Body of pancreas (tissue), 4 donors: ENCODE data around the gene NCAPD3. TPM values are rescaled to one million over a fixed set of nuclear protein-coding genes. Genes with fewer than 3 reads are reported as not detected.
"Not testable (repeated sequence)": the region's sequence is repeated elsewhere in the genome, so short reads cannot be mapped to it uniquely, and the experiment has no call there.

ENCODE experiments used
- ATAC-seq: fragments of 150-250 bp; one replicate; pipeline ENCODE4 v1.9.1; 2016
- DNase-seq, 4 donors: peaks; one replicate each; pipeline ENCODE4 v3.0.0-alpha.2; 2019
- H3K27ac ChIP-seq, 4 donors: fragments of 200-600 bp; sonication (generic); 1 replicate in 3 of 4; 2 replicates in 1 of 4; pipeline versions ENCODE4 v1.5.1 to v1.6.1; 2016 to 2019; ENCODE audit warnings: mild to moderate bottlenecking in 1 of 4, mixed read lengths in 1 of 4, moderate library complexity in 1 of 4
- H3K27me3 ChIP-seq, 2 donors: fragments of 200-600 bp; sonication (generic); one replicate each; pipeline ENCODE4 v1.6.0; 2016; ENCODE audit warnings: mild to moderate bottlenecking in 1 of 2
- H3K36me3 ChIP-seq, 2 donors: fragments of 200-600 bp; sonication (generic); replicated peaks in 1 of 2; 2 replicates each; pipeline ENCODE4 v1.5.1; 2016; ENCODE audit warnings: low read depth in 2 of 2; ENCODE audit not compliant: insufficient read depth in 1 of 2
- H3K4me1 ChIP-seq: fragments of 200-600 bp; sonication (generic); one replicate; pipeline ENCODE4 v1.6.0; 2016
- H3K4me3 ChIP-seq, 2 donors: fragments of 200-600 bp; sonication (generic); 1 replicate in 1 of 2; 2 replicates in 1 of 2; pipeline ENCODE4 v1.5.1; 2016 to 2019
- H3K9me3 ChIP-seq, 3 donors: fragments of 200-600 bp; sonication (generic); 1 replicate in 2 of 3; 2 replicates in 1 of 3; pipeline ENCODE4 v1.5.1; 2016
- POLR2A ChIP-seq, 3 donors: fragments of 450-650 bp; IDR thresholded peaks; one replicate each; pipeline ENCODE4 v1.6.1; 2016; ENCODE audit warnings: antibody characterized with exemption in 3 of 3, mild to moderate bottlenecking in 2 of 3
- WGBS, 2 donors: methylation state at CpG; one replicate each; pipeline ENCODE4 v1.1.5; 2017; 5-methylcytosine and 5-hydroxymethylcytosine counted together
- intact Hi-C: fragments of 100-400 bp; cut with DNase I; formaldehyde crosslinking; loops from one replicate; pipeline ENCODE4 v1.15.1; 2023
- total RNA-seq, 2 donors: library from RNA; depleted of rRNA; stranded (reverse); fragments of >200 nt; gene quantifications; one replicate each; pipeline ENCODE4 v1.1.0, GENCODE V29; 2016
- TF ChIP-seq, protein P1 (sequence below), 7 experiments: fragments of 450-650 bp in 4 of 7; fragments of 200-600 bp in 3 of 7; sonication (generic) in 3 of 7; IDR thresholded peaks; one replicate each; pipeline ENCODE4 v1.5.1; 2016 to 2019; ENCODE audit warnings: antibody characterized with exemption in 7 of 7

The NCAPD3 gene
- total RNA-seq, 2 donors from 2014 or later = 4.7 to 10.9 TPM

DNA sequence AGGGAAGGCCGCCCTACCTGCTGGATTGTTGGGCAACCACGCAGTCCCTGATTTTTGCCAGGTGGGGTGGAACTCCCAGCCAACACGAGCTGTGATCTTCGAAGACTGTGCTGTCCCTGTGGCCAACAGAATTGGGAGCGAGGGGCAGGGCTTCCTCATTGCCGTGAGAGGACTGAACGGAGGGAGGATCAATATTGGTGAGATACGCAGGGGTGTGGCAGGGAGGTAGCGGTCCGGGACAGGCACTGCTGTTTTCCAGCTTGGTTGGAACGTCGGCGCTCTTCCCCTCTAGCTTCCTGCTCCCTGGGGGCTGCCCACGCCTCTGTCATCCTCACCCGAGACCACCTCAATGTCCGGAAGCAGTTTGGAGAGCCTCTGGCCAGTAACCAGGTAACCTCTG, 37.2 kb upstream of the NCAPD3 start:
- whole genome bisulfite sequencing, 2 donors = 86 to 95% methylated on average over 16 of the region's 16 CpGs
- H3K4me3 ChIP-seq = no peak overlapping the region
- intact Hi-C loops = no loop called here
- peaks cover 0 to 13% of the 10 kb centered on the region in 2 donors for H3K36me3 ChIP-seq
- H3K27me3 ChIP-seq = no peaks in the 10 kb centered on the region
- no peaks in the 10 kb centered on the region for H3K4me1 ChIP-seq
- DNase-seq = no peak
- H3K27ac ChIP-seq = no peak overlapping the region
- ATAC-seq = no peak
- TF ChIP-seq, protein P1, sequence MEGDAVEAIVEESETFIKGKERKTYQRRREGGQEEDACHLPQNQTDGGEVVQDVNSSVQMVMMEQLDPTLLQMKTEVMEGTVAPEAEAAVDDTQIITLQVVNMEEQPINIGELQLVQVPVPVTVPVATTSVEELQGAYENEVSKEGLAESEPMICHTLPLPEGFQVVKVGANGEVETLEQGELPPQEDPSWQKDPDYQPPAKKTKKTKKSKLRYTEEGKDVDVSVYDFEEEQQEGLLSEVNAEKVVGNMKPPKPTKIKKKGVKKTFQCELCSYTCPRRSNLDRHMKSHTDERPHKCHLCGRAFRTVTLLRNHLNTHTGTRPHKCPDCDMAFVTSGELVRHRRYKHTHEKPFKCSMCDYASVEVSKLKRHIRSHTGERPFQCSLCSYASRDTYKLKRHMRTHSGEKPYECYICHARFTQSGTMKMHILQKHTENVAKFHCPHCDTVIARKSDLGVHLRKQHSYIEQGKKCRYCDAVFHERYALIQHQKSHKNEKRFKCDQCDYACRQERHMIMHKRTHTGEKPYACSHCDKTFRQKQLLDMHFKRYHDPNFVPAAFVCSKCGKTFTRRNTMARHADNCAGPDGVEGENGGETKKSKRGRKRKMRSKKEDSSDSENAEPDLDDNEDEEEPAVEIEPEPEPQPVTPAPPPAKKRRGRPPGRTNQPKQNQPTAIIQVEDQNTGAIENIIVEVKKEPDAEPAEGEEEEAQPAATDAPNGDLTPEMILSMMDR (IDR thresholded peaks at IDR 0.05) = no peak
- no peaks in the 10 kb centered on the region for H3K9me3 ChIP-seq

GRCh38 chr11:134260503-134260902, 36.7 kb upstream of the NCAPD3 start:
- ATAC-seq = no peak
- DNase-seq = no peak
- Histone ChIP-seq H3K4me3 (no peak overlapping the region), H3K36me3 (peaks cover 0 to 13% of the 10 kb centered on the region in 2 donors), H3K4me1 (peaks cover 2% of the 10 kb centered on the region), H3K27me3 (no peaks in the 10 kb centered on the region), H3K27ac (no peak overlapping the region), H3K9me3 (no peaks in the 10 kb centered on the region)
- intact Hi-C loops = no loop called here
- no peak for TF ChIP-seq POLR2A (IDR thresholded peaks at IDR 0.05)
- TF ChIP-seq, protein P1 (IDR thresholded peaks at IDR 0.05) = no peak

DNA sequence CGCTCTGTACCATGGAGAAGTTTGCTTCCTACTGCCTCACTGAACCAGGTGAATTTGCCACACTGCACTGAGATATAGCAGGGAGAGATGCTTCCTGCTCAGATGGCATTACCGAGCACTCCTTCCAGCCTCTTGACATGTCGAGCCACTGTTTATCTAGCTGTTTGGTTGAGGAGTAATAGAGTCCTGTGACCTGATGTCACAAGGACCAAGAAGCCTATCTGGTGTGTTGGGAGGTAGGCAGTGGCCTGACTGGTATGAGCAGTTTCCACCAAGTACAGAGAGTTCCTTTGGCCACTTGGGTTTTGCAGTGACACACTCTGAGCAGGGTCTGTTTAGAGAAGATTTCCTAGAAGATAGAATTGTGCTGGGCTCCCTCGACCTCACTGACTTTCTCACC, 34.8 kb upstream of the NCAPD3 start:
- intact Hi-C loops = no loop called here
- no peak for ATAC-seq
- Histone ChIP-seq H3K36me3 (peaks cover 0 to 12% of the 10 kb centered on the region in 2 donors), H3K9me3 (no peaks in the 10 kb centered on the region), H3K27me3 (no peaks in the 10 kb centered on the region), H3K4me3 (no peak overlapping the region), H3K27ac (no peak overlapping the region), H3K4me1 (peaks cover 14% of the 10 kb centered on the region)
- 75 to 85% methylated on average over 4 of the region's 4 CpGs for WGBS, 2 donors
- no peak for DNase-seq
- no peak for TF ChIP-seq POLR2A (IDR thresholded peaks at IDR 0.05)
- TF ChIP-seq, protein P1 (IDR thresholded peaks at IDR 0.05) = no peak

GRCh38 chr11:134257101-134257500, 33.3 kb upstream of the NCAPD3 start:
- no peak for DNase-seq
- Histone ChIP-seq H3K4me3 (no peak overlapping the region), H3K9me3 (no peaks in the 10 kb centered on the region), H3K4me1 (peaks cover 19% of the 10 kb centered on the region), H3K27ac (no peak overlapping the region), H3K36me3 (peaks cover 0 to 8% of the 10 kb centered on the region in 2 donors), H3K27me3 (no peaks in the 10 kb centered on the region)
- ATAC-seq = no peak
- TF ChIP-seq POLR2A (IDR thresholded peaks at IDR 0.05) = no peak
- TF ChIP-seq, protein P1 (IDR thresholded peaks at IDR 0.05) = no peak
- WGBS, 2 donors = 90 to 96% methylated on average over 11 of the region's 11 CpGs
- intact Hi-C loops = no loop called here

DNA sequence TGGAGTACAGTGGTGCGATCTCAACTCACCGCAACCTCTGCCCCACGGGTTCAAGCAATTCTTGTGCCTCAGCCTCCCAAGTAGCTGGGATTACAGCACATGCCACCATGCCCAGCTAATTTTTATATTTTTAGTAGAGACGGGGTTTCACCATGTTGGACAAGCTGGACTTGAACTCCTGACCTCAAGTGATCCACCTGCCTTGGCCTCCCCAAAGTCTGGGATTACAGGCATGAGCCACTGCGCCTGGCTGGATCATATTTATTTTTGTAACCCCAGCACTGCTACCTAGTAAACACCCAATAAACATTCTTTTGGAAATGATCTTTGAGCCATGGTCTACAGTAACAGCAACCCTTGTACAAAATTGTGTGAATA, 31.4 kb upstream of the NCAPD3 start:
- H3K36me3 ChIP-seq, intact Hi-C loops, H3K27me3 ChIP-seq, H3K27ac ChIP-seq, H3K9me3 ChIP-seq, DNase-seq, H3K4me3 ChIP-seq, ATAC-seq: not testable (repeated sequence)
- 90 to 95% methylated on average over 5 of the region's 5 CpGs for WGBS, 2 donors
- peaks cover 24% of the 10 kb centered on the region for H3K4me1 ChIP-seq
